Umbilical cord (tissue), 2 donors: ENCODE data around the gene TESPA1. TPM values are rescaled to one million over a fixed set of nuclear protein-coding genes. Genes with fewer than 3 reads are reported as not detected.

ENCODE experiments used
- DNase-seq: peaks from one replicate; pipeline ENCODE4 v3.0.0-alpha.2; 2015; ENCODE audit warnings: low spot score
- total RNA-seq: library from RNA; depleted of rRNA; stranded (reverse); fragments of >200 nt; gene quantifications from one replicate; pipeline ENCODE4 v1.2.3, GENCODE V29; 2014; ENCODE audit warnings: low replicate concordance; ENCODE audit not compliant: insufficient read depth

The TESPA1 gene, protein sequence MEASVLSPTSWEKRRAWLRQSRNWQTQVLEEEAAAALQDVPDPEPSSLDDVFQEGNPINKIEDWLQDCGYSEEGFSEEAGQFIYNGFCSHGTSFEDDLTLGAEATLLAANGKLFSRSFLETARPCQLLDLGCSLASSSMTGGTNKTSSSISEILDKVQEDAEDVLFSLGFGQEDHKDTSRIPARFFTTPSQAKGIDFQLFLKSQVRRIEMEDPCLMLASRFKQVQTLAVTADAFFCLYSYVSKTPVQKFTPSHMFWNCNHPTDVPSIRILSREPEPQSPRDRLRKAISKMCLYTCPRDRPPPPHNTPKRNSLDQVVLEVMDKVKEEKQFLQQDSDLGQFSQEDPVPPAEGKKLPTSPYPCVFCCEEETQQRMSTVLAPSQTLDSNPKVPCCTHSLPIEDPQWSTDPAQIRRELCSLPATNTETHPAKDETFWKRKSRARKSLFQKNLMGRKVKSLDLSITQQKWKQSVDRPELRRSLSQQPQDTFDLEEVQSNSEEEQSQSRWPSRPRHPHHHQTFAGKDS
- total RNA-seq, result 2.2 TPM

- peak; percentile 78 for DNase-seq
Measured at GRCh38 chr12:54984658-54985376, at the start of gene TESPA1. Gene TESPA1, minus strand, starts transcription at chr12:54984762. Its CDS starts 10,200 bp downstream, at chr12:54974562.

DNA sequence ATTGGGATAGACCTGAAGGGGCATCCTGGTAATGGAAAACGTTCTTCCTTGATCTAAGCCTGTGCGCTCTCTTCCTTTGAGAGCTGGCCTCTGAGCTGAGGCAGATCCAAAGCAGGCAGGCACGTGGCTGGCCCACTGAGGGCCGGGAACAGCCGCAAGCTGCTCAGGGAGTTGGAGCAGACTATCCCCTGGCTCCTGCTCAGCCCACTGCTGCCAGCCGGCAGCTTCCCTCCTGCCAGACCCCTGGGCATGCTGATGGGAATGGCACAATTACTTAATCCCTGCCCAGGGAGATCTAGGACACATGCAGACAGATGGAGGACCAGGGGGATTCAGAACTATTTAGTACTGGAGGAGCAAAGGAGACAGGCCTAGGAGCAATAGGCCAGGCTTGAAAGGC is 49.7 kb upstream of the TESPA1 start:
- no peak for DNase-seq

GRCh38 chr12:55025508-55025907 is 40.9 kb upstream of the TESPA1 start:
- DNase-seq, result no peak

- DNase-seq, result no peak
Measured at GRCh38 chr12:55024575-55024974, 40.0 kb upstream of the TESPA1 start.

GRCh38 chr12:55019784-55020183 is 35.2 kb upstream of the TESPA1 start, which contains the start of gene NEUROD4:
Gene NEUROD4, plus strand, starts transcription at chr12:55019974. Its CDS starts 6,466 bp downstream, at chr12:55026440.
- DNase-seq, result peak; percentile 70

DNA sequence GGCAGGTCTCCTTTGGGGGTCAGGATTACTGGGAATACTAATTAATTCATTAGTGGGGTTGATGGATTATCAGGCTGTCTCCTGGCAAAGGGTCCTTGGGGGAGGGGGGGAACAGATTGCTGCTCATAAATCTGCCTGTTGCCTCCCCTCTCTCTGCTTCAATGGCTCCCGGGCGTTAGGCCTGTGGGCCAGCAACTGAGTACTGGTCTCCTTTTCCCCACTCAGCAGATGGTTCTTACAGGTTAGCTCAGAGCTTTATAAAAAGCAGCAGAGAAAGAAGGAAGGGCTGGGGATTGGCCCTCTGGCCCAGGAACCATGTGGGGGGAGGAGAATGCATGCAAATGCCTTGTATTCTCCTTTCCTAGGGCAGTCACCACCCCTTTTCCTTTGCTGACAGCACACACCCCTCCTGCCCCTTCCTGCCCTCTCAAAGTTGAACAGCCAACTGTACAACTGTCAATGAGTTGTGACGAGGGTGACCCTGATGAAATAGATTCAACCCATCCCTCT is 32.9 kb upstream of the TESPA1 start:
- DNase-seq, result no peak

DNA sequence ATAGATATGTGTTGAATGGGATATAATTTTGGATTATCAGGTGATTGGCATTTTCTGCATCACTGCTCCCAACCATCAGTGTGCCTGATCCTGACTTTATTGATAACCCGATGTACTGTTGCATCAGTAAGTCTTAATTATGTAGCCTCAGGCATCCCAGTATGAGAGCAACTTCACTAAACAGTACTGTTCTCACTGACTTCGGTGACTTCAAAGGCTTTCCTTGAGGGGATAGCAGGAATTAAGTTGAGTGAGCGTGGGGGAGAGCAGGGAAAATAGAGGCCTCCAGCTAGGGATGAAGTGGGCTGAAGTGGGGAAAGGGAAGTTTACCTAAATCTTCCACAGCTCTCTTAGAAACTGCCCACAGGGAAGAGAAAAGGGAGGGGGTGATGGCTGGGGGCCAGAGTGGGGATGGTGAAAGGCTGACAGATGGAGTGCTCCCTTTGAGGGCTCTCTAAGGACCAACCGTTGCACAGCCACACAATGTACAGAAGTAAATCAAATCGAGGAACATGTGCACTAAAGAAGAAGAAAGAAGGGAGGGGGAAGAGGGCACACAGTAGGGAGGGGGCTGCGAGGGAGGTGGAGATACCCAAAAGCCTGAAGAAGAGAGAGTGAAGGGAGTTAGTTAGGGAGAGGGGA is 24.5 kb upstream of the TESPA1 start:
- DNase-seq, result no peak

GRCh38 chr12:55002355-55002754 is 17.8 kb upstream of the TESPA1 start:
- DNase-seq, result no peak

DNA sequence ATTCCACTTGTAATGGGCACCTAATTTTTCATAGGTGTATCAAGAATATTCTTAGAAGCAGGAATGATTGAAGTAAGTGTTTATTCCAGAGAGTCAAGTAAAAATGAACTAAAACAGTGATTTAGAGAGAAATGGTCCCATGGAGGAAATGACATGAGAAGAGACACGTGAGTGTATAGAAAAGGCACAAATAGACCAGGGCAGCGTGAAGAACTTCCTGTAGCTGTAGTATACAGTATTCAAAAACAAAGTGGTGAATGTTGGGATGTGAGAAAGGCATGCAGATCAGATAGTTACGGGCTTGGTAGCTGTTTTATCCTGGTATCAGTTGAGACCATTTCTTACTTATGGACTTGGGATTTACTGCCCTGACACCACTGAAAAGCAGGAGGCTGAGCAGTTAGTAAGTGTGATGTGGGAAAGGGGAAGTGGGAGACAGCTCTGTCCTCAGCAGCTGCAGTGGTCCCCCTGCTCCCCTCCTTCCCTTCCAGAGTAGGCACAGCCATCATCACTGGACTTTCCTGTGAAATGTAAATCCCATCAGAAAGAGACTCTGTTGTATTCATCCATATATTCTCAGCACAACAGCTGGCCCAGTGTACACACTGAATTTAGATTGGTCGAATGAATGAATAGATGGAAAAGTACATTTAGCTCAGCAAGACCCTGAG is 16.8 kb upstream of the TESPA1 start:
- no peak for DNase-seq

- no peak for DNase-seq
Measured at GRCh38 chr12:54998958-54999510, 14.5 kb upstream of the TESPA1 start.

GRCh38 chr12:54997929-54998522 is 13.5 kb upstream of the TESPA1 start:
- no peak for DNase-seq

GRCh38 chr12:54996205-54996604 is 11.6 kb upstream of the TESPA1 start:
- DNase-seq, result no peak

DNA sequence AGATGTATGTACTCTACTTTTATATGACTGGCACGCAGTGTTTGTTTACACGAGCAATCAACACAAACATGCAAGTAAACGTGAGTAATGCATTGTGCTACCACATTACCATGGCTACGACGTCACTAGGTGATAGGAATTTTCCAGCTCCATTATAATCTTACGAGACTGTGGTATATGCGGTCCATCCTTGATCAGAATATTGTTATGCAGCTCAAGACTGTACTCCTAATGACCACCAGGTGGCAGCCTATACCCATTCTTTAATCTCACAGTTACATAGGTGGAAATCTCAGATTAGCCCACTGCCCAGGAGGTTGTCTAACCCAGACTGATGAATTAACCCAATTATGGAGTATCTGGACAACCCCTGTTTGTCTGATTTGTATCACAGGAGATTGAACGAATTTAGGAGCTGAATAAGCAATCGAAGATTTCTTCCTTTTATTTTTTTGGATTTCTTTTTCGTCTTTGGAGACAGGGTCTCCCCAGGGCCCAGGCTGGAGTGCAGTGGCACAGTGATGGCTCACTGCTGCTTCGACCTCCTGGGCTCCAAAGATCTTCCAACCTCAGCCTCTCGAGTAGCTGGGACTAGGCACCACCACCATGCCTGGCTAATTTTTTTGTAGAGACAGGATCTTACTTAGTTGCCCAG is 8.7 kb upstream of the TESPA1 start:
- peak; percentile 43 for DNase-seq

GRCh38 chr12:54991991-54992375 is 7.4 kb upstream of the TESPA1 start:
- no peak for DNase-seq

DNA sequence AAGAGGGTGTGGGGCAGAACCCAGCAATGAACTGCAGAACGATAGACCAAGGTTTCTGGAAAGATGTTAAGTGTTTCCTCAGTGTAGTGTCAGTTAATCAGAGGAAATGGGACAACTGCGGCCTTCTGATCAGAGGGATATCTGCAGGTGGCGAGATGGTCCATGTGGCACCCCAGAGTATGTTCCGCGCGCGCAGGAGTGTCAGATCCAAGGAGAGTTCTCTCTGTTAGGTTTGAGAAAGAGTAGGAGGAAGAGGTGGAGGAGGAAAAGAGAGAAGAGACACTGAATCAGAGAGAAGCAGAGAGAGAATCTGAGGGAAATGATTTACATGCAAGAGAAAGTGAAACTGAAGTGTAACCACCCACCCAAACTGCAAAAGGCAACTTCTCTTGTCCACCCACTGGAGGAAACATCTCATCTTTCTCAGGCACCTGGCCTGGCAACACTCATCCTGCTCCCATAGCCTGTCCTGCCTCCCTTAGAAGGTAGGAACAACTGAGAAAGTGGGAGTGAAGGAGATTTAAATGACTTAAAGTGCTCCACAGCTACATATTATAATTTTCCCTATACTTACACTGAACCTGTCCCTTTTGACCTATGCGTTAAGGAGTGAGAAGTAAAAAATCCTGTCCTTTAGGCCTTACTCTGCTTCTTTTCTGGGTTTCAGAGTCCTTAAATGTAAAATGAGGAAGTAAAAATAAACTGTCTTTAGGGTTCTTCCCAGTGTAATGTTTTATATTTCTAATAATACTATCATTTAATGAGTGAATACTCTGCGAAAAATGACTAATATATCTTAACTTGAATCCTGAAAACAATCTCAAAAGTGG is 6.8 kb upstream of the TESPA1 start:
- no peak for DNase-seq

DNA sequence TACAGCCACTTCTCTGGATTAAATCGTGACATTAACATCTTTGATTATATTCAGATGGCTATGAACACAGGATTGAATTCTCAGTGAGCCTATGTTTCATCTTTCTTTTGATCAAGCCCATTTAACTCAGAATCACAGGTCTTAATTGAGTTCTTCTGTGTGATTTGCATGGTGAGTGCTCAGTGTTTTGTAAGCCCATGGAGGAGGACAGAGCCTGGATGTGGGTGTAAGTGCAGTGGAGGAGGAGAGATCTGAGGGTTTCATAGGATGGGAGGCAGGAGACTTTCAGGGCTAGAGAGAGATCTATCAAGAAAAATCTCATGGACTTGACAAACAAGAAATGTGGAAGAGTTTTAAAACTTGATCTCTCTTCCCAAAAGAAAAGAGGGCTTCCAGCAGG is 5.3 kb upstream of the TESPA1 start:
- no peak for DNase-seq

- DNase-seq, result peak; percentile 37
Measured at GRCh38 chr12:54988402-54989054, 4.0 kb upstream of the TESPA1 start.

DNA sequence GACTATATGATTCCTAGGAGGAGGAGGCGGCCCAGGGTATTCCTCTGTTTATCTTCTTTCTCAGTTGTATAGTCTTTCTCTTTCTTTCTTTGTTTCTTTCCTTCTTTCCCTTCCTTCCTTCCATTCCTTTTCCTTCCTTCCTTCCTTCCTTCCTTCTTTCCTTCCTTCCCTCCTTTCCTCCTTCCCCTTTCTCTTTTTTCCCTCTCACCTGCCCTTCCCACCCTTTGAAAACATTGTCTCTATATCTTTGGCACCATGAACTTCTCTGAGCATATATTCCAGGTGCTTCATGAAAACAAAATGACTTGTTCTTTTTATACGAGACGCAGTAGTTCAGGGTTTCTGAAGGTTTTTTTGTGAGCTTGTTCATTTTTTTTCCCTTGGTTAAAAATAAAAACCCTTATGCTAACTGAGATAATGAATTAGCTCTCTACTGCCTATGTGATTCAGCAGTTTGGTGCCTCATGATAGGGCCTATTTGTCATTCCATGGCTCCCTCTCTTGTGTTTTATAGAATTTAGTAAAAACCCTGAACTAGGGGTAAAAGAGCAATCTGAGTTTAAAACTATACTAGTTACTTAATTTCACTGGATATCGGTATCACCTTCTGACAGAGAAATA is 3.2 kb upstream of the TESPA1 start:
- DNase-seq, result no peak
